ENCODE measurements around the gene PLA2G4D. TPM values are rescaled to one million over a fixed set of nuclear protein-coding genes. Genes with fewer than 3 reads are reported as not detected.

PLA2G4D gene
- total and polyA plus RNA-seq, 2 experiments from 2014 or later, result 0.07 to 0.15 TPM

- TF ChIP-seq CTCF (conservative IDR thresholded peaks at IDR 0.05; ENCODE audit: low read depth in 2 of 2), result no peak
- TF ChIP-seq REST (IDR thresholded peaks at IDR 0.05; ENCODE audit: unreplicated experiment), result no peak
These were observed 10.8 kb downstream of the PLA2G4D start (continued) for GRCh38 chr15:42083605-42083908.

GRCh38 chr15:42082823-42083604 lies 11.3 kb downstream of the PLA2G4D start:
- no peaks in the 10 kb centered on the region for H3K79me2 ChIP-seq (replicated peaks; ENCODE audit: insufficient read depth)
- 0 out of 2 replicates have a peak overlapping the region, but pooled peaks have one; percentile 52 for H2AFZ ChIP-seq
- Mint-ChIP-seq H3K4me1 (peaks cover 29% of the 10 kb centered on the region), H3K27me3 (ENCODE audit: insufficient read depth, low read depth, poor library complexity) (peaks cover 10% of the 10 kb centered on the region), H3K36me3 (ENCODE audit: low read depth) (no peaks in the 10 kb centered on the region), H3K4me3 (no peak overlapping the region), H3K9me3 (no peaks in the 10 kb centered on the region; the same call in 2 of the 3 replicates), H3K27ac (no peak overlapping the region)
- H3K4me2 ChIP-seq, result no peak overlapping the region
- no peaks in the 10 kb centered on the region for H3K9me2 ChIP-seq (ENCODE audit: insufficient read depth)
- H3K4me1 ChIP-seq (ENCODE audit: insufficient read depth), result peaks cover 20% of the 10 kb centered on the region
- DNase-seq (ENCODE audit: low spot score) (no peak), ATAC-seq (no peak)
- no peak overlapping the region for H3K27ac ChIP-seq (ENCODE audit: low read depth)
- no peaks in the 10 kb centered on the region for H4K20me1 ChIP-seq (replicated peaks; ENCODE audit: insufficient read depth)
- no peaks in the 10 kb centered on the region for H3F3A ChIP-seq (replicated peaks; ENCODE audit: low read depth)
- H3K36me3 ChIP-seq (ENCODE audit: insufficient read depth), result no peaks in the 10 kb centered on the region
- no peak overlapping the region for H3K4me3 ChIP-seq
- H3K27me3 ChIP-seq (ENCODE audit: insufficient read depth), result no peaks in the 10 kb centered on the region
- no peak for TF ChIP-seq NANOG (IDR thresholded peaks at IDR 0.05; ENCODE audit: borderline replicate concordance)
- no peak for TF ChIP-seq CTCF (conservative IDR thresholded peaks at IDR 0.05; ENCODE audit: low read depth in 2 of 2)
- no peak for TF ChIP-seq JUNB (IDR thresholded peaks at IDR 0.05; ENCODE audit: unreplicated experiment)
- no peak for TF ChIP-seq POLR2AphosphoS5 (IDR thresholded peaks at IDR 0.05; ENCODE audit: low read depth)
- no peak for TF ChIP-seq CREB1 (CRISPR knock-in tag; IDR thresholded peaks at IDR 0.05; ENCODE audit: low read depth)
- TF ChIP-seq ZNF462 (CRISPR knock-in tag; IDR thresholded peaks at IDR 0.05), result no peak
- TF ChIP-seq EZH2phosphoT487 (IDR thresholded peaks at IDR 0.05; ENCODE audit: unreplicated experiment), result no peak
- no peak for TF ChIP-seq ZNF331 (CRISPR knock-in tag; IDR thresholded peaks at IDR 0.05; ENCODE audit: low read depth)
